Endodermal cell (in vitro differentiated cells): ENCODE results near the gene PIAS3. TPM values are rescaled to one million over a fixed set of nuclear protein-coding genes. Genes with fewer than 3 reads are reported as not detected.

Source experiments
- DNase-seq: peaks from one replicate; pipeline ENCODE4 v3.0.0-alpha.2; 2017
- H3K27ac ChIP-seq: 2 replicates; pipeline ENCODE4 v1.5.1; 2013; ENCODE audit warnings: mild to moderate bottlenecking, low read depth, low read length, moderate library complexity
- H3K27me3 ChIP-seq: 2 replicates; pipeline ENCODE4 v1.6.1; 2013; ENCODE audit warnings: mild to moderate bottlenecking, low read length, moderate library complexity; ENCODE audit not compliant: insufficient read depth, control insufficient read depth, poor library complexity, severe bottlenecking
- H3K36me3 ChIP-seq: 2 replicates; pipeline ENCODE4 v1.7.0; 2013; ENCODE audit warnings: mild to moderate bottlenecking, low read length, moderate library complexity; ENCODE audit not compliant: control insufficient read depth, insufficient read depth
- H3K4me1 ChIP-seq: one replicate; pipeline ENCODE4 v1.7.0; 2013; ENCODE audit warnings: low read length; ENCODE audit not compliant: control insufficient read depth, insufficient read depth
- H3K4me3 ChIP-seq: 2 replicates; pipeline ENCODE4 v1.5.1; 2013; ENCODE audit warnings: mild to moderate bottlenecking, low read length, moderate library complexity
- H3K9ac ChIP-seq: 2 replicates; pipeline ENCODE4 v1.6.1; 2013; ENCODE audit warnings: mild to moderate bottlenecking, low read length, moderate library complexity; ENCODE audit not compliant: poor library complexity, severe bottlenecking; ENCODE audit errors: extremely low read depth
- H3K9me3 ChIP-seq: 2 replicates; pipeline ENCODE4 v1.6.1; 2013; ENCODE audit warnings: mild to moderate bottlenecking, low read length, moderate library complexity; ENCODE audit not compliant: control insufficient read depth
- H3K27ac Mint-ChIP-seq: 2 replicates; pipeline ENCODE4 v1.8.0; 2020; ENCODE audit warnings: mixed read lengths
- H3K27me3 Mint-ChIP-seq: 2 replicates; pipeline ENCODE4 v1.8.0; 2021; ENCODE audit warnings: mild to moderate bottlenecking, mixed read lengths; ENCODE audit not compliant: insufficient read depth
- H3K36me3 Mint-ChIP-seq: 2 replicates; pipeline ENCODE4 v1.8.0; 2020; ENCODE audit warnings: low read depth, mixed read lengths
- H3K4me1 Mint-ChIP-seq: 2 replicates; pipeline ENCODE4 v1.8.0; 2020; ENCODE audit warnings: mixed read lengths
- H3K4me3 Mint-ChIP-seq: 2 replicates; pipeline ENCODE4 v1.8.0; 2020; ENCODE audit warnings: mild to moderate bottlenecking, moderate library complexity, mixed read lengths
- H3K9me3 Mint-ChIP-seq: 2 replicates; pipeline ENCODE4 v1.8.0; 2020; ENCODE audit warnings: mild to moderate bottlenecking, mixed read lengths
- CTCF ChIP-seq: fragments of 200-600 bp; sonication (generic); conservative IDR thresholded peaks from 2 replicates; pipeline ENCODE4 v1.5.0; 2021; ENCODE audit warnings: antibody characterized with exemption, mild to moderate bottlenecking
- WGBS, 2 experiments: methylation state at CpG; one replicate each; pipeline versions ENCODE4 v1.1.5 to v1.1.7; 2013; ENCODE audit warnings: missing lambda C conversion rate in 2 of 2, mixed read lengths in 1 of 2; ENCODE audit not compliant: insufficient coverage in 1 of 2, insufficient read length in 1 of 2; 5-methylcytosine and 5-hydroxymethylcytosine counted together
- total RNA-seq, 2 donors: library from RNA; stranded (reverse); fragmentation: NEBNext Ultra II Directional in 1 of 2; extraction: Animal tissue kit (Norgen Biotek cat#: 25700) in 1 of 2; gene quantifications; 2 replicates in 1 of 2; 3 replicates in 1 of 2; pipeline ENCODE4 v1.2.1, GENCODE V29; 2021

Gene PIAS3
- total RNA-seq, 2 donors from 2014 or later, result 44.8 to 53.4 TPM

GRCh38 chr1:145895471-145895870 is 36.6 kb upstream of the PIAS3 start:
- Histone ChIP-seq H3K4me3 (no peak overlapping the region), H3K9ac (no peak overlapping the region), H3K9me3 (no peaks in the 10 kb centered on the region), H3K4me1 (peaks cover 4% of the 10 kb centered on the region), H3K36me3 (no peaks in the 10 kb centered on the region), H3K27ac (no peak overlapping the region), H3K27me3 (no peaks in the 10 kb centered on the region)
- no peak overlapping the region for H3K4me3 Mint-ChIP-seq
- no peaks in the 10 kb centered on the region for H3K9me3 Mint-ChIP-seq
- H3K27ac Mint-ChIP-seq, result no peak overlapping the region
- peaks cover 29% of the 10 kb centered on the region for H3K27me3 Mint-ChIP-seq
- no peak for TF ChIP-seq CTCF
- no peak for DNase-seq
- H3K36me3 Mint-ChIP-seq, result no peaks in the 10 kb centered on the region
- H3K4me1 Mint-ChIP-seq, result peaks cover 26% of the 10 kb centered on the region
- WGBS, 2 experiments, result 80 to 91% methylated on average over 1 of the region's 1 CpG

- Histone ChIP-seq H3K4me3 (no peak overlapping the region), H3K27me3 (no peaks in the 10 kb centered on the region), H3K9ac (no peak overlapping the region), H3K27ac (no peak overlapping the region), H3K4me1 (peaks cover 4% of the 10 kb centered on the region), H3K9me3 (no peaks in the 10 kb centered on the region), H3K36me3 (no peaks in the 10 kb centered on the region)
- H3K36me3 Mint-ChIP-seq, result no peaks in the 10 kb centered on the region
- no peak for TF ChIP-seq CTCF
- H3K27me3 Mint-ChIP-seq, result peaks cover 29% of the 10 kb centered on the region
- H3K4me3 Mint-ChIP-seq, result no peak overlapping the region
- peaks cover 21% of the 10 kb centered on the region for H3K4me1 Mint-ChIP-seq
- no peak for DNase-seq
- H3K27ac Mint-ChIP-seq, result no peak overlapping the region
- 85 to 96% methylated on average over 5 to 7 of the region's 7 CpGs for WGBS, 2 experiments
- no peaks in the 10 kb centered on the region for H3K9me3 Mint-ChIP-seq
Observed at GRCh38 chr1:145893306-145894055, 34.6 kb upstream of the PIAS3 start.

- H3K36me3 Mint-ChIP-seq, result no peaks in the 10 kb centered on the region
- Histone ChIP-seq H3K4me3 (peak overlapping the region; percentile 69), H3K27ac (no peak overlapping the region), H3K36me3 (no peaks in the 10 kb centered on the region), H3K9ac (no peak overlapping the region), H3K4me1 (peaks cover 4% of the 10 kb centered on the region), H3K9me3 (no peaks in the 10 kb centered on the region), H3K27me3 (no peaks in the 10 kb centered on the region)
- peak overlapping the region; percentile 86 for H3K27ac Mint-ChIP-seq
- peak overlapping the region; percentile 43 for H3K4me3 Mint-ChIP-seq
- no peak for DNase-seq
- H3K9me3 Mint-ChIP-seq, result no peaks in the 10 kb centered on the region
- peaks cover 26% of the 10 kb centered on the region for H3K4me1 Mint-ChIP-seq
- TF ChIP-seq CTCF, result no peak
- H3K27me3 Mint-ChIP-seq, result peaks cover 29% of the 10 kb centered on the region
- 78 to 88% methylated on average over 3 of the region's 3 CpGs for WGBS, 2 experiments
Observed at GRCh38 chr1:145892486-145893087, 33.7 kb upstream of the PIAS3 start.
